ENCODE data around the gene LRRC4C. TPM values are rescaled to one million over a fixed set of nuclear protein-coding genes. Genes with fewer than 3 reads are reported as not detected.

LRRC4C gene
- total and polyA plus RNA-seq, 10 of the 15 experiments (the other 5 are each of a cell fraction or from before 2014, with no cell fraction given): 1.5 TPM; not detected in 9

DNA sequence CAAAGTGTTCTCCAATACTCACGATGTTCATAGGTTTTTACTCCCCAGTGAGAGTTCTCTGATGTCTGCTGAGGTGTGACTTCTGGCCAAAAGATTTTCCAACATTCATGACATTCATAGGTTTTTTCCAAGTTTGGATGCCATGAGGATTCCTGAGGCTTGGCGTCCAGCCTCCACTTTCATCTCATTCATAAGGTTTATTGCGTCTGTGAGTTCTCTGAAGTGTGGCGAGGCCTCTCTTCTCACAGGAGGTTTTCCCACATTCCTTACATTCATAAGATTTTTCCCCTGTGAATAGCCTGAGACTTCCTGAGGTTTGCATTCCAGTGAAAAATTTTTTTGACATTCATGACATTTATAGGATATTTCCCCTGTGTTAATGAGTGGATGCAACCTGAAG, 1014.1 kb downstream of the LRRC4C start:
- RAD21 ChIA-PET (ENCODE audit: unreplicated experiment): no interaction called here
- no peak for FAIRE-seq
- Histone ChIP-seq H3K9me3 (replicated peaks; ENCODE audit: control insufficient read depth, insufficient read depth, low read length) (no peaks in the 10 kb centered on the region; the same call in 2 of the 3 replicates), H3K36me3 (ENCODE audit: control insufficient read depth in 2 of 2, insufficient read depth in 2 of 2, low read length in 1 of 2) (no peaks in the 10 kb centered on the region), H3K27ac (ENCODE audit: control insufficient read depth, insufficient read depth) (no peak overlapping the region), H3K27me3 (replicated peaks in 1 of 2; ENCODE audit: control insufficient read depth in 2 of 2, insufficient read depth in 2 of 2, low read length in 1 of 2) (no peaks in the 10 kb centered on the region), H3K4me1 (ENCODE audit: control insufficient read depth, insufficient read depth, low read length) (no peaks in the 10 kb centered on the region), H3K79me2 (ENCODE audit: control insufficient read depth, insufficient read depth, low read length) (no peaks in the 10 kb centered on the region), H2AFZ (ENCODE audit: control insufficient read depth, low read depth, low read length) (no peak overlapping the region), H4K20me1 (ENCODE audit: control insufficient read depth, insufficient read depth) (no peaks in the 10 kb centered on the region), H3K4me2 (ENCODE audit: control insufficient read depth, insufficient read depth) (no peak overlapping the region), H3K9ac (ENCODE audit: control insufficient read depth, insufficient read depth, low read length) (no peak overlapping the region), H3K4me3 (no peak overlapping the region)
- in situ Hi-C loops (cut with MboI) (no loop called here), intact Hi-C loops (cut with micrococcal nuclease; ENCODE audit: unreplicated experiment) (no loop called here)
- no TSS peak for BruUV-seq (replicated peaks)
- POLR2A ChIA-PET: no interaction called here
- no peak for ATAC-seq
- CTCF ChIA-PET: no interaction called here
- WGBS (ENCODE audit: insufficient coverage, insufficient replicate concordance, low lambda C conversion rate, missing lambda C conversion rate): 33% methylated on average over 4 of the region's 4 CpGs
- TF ChIP-seq YY1 (IDR thresholded peaks at IDR 0.05; ENCODE audit: low read depth, low read length) (no peak), NRF1 (conservative IDR thresholded peaks at IDR 0.05; ENCODE audit: low read depth, low read length) (no peak), BHLHE40 (IDR thresholded peaks at IDR 0.05; ENCODE audit: borderline replicate concordance in 1 of 2, low read depth in 2 of 2, low read length in 1 of 2) (no peak), ZZZ3 (IDR thresholded peaks at IDR 0.05; ENCODE audit: control insufficient read depth, insufficient read length, low read depth) (no peak), FOS (IDR thresholded peaks at IDR 0.05; ENCODE audit: borderline replicate concordance, extremely low read depth, insufficient read length) (no peak), IRF4 (IDR thresholded peaks at IDR 0.05; ENCODE audit: low read depth, low read length) (no peak), TAF1 (IDR thresholded peaks at IDR 0.05; ENCODE audit: borderline replicate concordance, low read depth, low read length) (no peak), SREBF1 (IDR thresholded peaks at IDR 0.05; ENCODE audit: low read length) (no peak), HDGF (IDR thresholded peaks at IDR 0.05) (no peak), ZNF207 (IDR thresholded peaks at IDR 0.05; ENCODE audit: borderline replicate concordance) (no peak), ZSCAN29 (IDR thresholded peaks at IDR 0.05) (no peak), CREM (IDR thresholded peaks at IDR 0.05; ENCODE audit: low read depth) (no peak), EP300 (IDR thresholded peaks at IDR 0.05; ENCODE audit: borderline replicate concordance in 1 of 2, control insufficient read depth in 1 of 2, low read depth in 2 of 2, low read length in 2 of 2) (no peak), POLR2A (IDR thresholded peaks at IDR 0.05; ENCODE audit: low read depth, low read length) (no peak), SIN3A (IDR thresholded peaks at IDR 0.05; ENCODE audit: low read depth, low read length) (no peak), ZNF274 (IDR thresholded peaks at IDR 0.05; ENCODE audit: insufficient read depth, insufficient read length) (no peak)
- SMC1A ChIA-PET (ENCODE audit: uncharacterized antibody, unreplicated experiment): no interaction called here
- DNase-seq (ENCODE audit: low read depth, low spot score): no peak
